Omental fat pad (tissue), 4 donors: Measurements from ENCODE around the gene POMT2. TPM values are rescaled to one million over a fixed set of nuclear protein-coding genes. Genes with fewer than 3 reads are reported as not detected.

Source experiments
- ATAC-seq: fragments of 150-250 bp; one replicate; pipeline ENCODE4 v1.9.1; 2016; ENCODE audit warnings: mild to moderate bottlenecking, moderate library complexity; ENCODE audit not compliant: low FRiP score
- DNase-seq: peaks from one replicate; pipeline ENCODE4 v3.0.0-alpha.2; 2019; ENCODE audit warnings: low spot score
- total RNA-seq, 4 donors: library from RNA; depleted of rRNA; stranded (reverse); fragments of >200 nt; gene quantifications; one replicate each; pipeline ENCODE4 v1.1.0, GENCODE V29; 2016
- TF ChIP-seq, protein P1 (sequence below), 3 donors: fragments of 450-650 bp; IDR thresholded peaks; one replicate each; pipeline ENCODE4 v1.5.1; 2016 to 2017; ENCODE audit warnings: antibody characterized with exemption in 3 of 3, mild to moderate bottlenecking in 3 of 3, moderate library complexity in 2 of 3

POMT2 gene
- total RNA-seq, 4 donors from 2014 or later, result 14.3 to 23.3 (median 18.8) TPM

DNA sequence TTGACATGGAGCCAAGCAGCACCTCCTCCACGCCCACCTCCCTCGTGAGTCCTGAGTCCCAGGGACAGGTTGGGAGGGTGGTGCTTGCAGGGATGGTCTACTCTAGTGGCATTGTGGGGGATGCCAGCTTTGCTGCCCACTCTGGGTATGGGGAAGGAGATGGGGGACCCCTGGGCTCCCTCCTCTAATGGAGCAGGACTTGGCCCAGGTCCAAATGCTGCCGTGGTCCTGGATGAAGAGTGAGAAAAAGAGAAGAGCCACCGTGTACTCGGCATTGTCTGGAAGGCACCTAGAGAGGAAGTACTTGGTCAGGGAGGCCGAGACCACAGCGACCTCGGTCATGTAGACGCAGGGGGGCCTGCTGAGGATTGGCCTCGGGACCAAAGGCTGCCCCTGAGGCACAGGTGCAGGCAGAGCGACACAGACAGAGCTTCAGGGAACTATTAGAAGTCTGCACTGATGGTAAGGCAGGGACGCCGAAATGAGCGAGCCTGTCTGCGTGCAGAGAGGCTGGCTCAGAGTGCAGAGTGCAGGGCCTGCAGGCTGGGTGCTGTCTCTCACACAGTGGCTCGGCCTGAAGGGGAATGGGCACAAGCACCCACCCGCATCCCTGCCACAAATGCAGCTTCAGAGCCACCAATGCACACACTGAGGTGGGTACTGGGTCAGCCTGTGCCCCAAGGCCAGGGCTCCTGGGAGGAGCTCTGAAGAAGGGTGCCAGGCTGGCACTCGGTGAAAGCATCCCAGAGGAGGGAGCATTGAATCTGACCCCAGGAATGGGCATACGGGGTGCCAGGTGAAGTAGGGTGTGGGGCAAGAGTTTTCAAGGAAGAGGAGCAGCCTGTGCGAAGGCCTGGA, 67.1 kb downstream of the POMT2 start:
- ATAC-seq (no peak), DNase-seq (no peak)
- TF ChIP-seq, protein P1, sequence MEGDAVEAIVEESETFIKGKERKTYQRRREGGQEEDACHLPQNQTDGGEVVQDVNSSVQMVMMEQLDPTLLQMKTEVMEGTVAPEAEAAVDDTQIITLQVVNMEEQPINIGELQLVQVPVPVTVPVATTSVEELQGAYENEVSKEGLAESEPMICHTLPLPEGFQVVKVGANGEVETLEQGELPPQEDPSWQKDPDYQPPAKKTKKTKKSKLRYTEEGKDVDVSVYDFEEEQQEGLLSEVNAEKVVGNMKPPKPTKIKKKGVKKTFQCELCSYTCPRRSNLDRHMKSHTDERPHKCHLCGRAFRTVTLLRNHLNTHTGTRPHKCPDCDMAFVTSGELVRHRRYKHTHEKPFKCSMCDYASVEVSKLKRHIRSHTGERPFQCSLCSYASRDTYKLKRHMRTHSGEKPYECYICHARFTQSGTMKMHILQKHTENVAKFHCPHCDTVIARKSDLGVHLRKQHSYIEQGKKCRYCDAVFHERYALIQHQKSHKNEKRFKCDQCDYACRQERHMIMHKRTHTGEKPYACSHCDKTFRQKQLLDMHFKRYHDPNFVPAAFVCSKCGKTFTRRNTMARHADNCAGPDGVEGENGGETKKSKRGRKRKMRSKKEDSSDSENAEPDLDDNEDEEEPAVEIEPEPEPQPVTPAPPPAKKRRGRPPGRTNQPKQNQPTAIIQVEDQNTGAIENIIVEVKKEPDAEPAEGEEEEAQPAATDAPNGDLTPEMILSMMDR (IDR thresholded peaks at IDR 0.05), result no peak

DNA sequence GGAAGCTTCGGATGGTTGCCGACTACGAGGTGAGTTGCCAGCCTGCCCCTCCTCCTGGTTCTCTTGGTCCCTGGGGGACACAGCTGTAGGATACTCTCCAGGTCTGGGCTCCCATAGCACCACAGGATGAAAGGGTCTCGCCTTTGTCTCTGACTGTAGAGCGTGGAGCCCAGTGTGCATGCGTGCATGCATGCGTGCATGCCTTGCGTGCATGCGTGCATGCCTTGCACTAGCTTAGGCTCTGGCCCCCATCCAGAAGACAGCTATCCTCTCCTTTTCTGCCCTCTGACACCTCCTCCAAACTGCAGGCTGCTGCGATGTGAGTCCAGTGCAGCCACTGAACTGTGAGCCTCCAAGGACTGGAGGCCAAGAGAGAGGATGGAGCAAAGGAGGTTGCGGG, 68.8 kb downstream of the POMT2 start:
- no peak for DNase-seq
- TF ChIP-seq, protein P1 (IDR thresholded peaks at IDR 0.05), result no peak
- ATAC-seq, result no peak

DNA sequence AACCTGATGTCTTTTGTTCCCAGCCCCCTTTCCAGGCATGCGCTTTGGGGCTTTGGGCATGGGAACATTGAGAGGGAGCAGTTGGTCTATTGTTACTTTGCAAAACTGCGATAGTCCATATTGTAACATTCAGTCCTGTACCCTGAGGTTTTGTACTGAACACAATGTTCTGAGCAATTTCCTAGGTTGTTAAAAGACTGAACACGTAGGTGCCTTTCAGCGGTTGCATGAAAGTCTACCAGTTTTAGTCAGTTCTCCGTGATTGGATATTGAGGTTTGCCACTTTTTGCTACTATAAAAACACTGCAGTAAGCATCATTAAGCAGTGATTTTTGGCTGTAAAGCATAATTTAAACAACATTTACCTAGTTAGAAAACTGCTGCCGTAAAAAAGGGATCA, 69.8 kb downstream of the POMT2 start:
- ATAC-seq, result no peak
- TF ChIP-seq, protein P1 (IDR thresholded peaks at IDR 0.05), result no peak
- DNase-seq, result no peak

DNA sequence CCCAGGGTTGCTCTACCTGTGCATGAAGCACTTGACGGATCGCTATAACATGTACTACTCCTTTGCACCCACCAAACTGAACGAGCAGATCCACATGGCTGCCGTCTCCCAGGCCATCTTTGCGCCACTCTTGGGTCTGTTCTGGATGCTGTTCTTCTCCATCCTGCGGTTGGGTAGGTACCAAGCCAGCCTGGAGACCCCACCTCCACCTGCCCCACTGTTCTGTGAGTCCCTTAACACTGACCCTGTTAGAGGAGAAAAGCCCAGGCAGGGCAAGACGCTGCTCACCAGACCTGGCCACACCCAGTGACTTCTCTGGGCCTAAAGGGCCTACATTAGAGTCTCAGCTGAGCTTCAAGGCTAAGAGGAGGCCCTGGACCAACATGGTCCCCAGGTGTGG, 71.4 kb downstream of the POMT2 start:
- TF ChIP-seq, protein P1 (IDR thresholded peaks at IDR 0.05), result no peak
- ATAC-seq (no peak), DNase-seq (no peak)

DNA sequence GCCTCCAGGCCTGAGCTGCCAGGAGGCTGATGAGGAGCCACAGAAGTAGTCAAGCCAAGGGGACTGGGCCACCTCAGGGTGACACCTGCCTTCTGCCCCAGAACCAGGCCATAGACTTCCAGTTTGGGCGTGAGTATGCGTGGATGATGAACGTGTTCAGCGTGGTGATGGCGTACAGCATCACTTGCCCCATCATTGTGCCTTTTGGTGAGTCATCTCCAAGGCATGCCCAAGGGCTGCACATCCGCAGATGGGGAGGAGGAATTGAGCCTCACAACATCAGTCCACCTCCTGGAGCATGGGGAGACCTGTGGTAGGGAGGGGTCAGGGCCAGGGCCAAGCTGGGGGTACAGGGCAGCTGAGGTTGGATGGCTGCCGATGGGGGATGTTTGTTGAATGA, 72.0 kb downstream of the POMT2 start:
- no peak for DNase-seq
- TF ChIP-seq, protein P1 (IDR thresholded peaks at IDR 0.05), result no peak
- no peak for ATAC-seq

DNA sequence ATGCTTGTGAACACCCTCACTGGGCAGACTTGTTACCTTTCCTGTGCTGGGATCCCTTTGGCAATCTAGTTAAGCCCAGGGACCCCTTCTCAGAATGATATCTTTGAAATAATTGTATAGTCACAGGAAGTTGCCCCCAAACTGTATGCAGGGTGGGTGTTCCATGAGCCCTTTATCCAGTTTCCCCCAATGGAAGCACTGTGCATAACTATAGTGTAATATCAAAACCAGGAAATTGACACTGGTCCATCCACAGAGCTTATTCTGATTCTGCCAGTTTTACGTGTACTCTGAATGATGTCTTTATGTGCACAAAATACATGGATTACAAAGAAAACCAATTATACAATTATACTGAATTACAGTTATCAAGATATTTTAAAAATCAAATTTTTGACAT, 73.9 kb downstream of the POMT2 start:
- TF ChIP-seq, protein P1 (IDR thresholded peaks at IDR 0.05), result no peak
- DNase-seq (no peak), ATAC-seq (no peak)

DNA sequence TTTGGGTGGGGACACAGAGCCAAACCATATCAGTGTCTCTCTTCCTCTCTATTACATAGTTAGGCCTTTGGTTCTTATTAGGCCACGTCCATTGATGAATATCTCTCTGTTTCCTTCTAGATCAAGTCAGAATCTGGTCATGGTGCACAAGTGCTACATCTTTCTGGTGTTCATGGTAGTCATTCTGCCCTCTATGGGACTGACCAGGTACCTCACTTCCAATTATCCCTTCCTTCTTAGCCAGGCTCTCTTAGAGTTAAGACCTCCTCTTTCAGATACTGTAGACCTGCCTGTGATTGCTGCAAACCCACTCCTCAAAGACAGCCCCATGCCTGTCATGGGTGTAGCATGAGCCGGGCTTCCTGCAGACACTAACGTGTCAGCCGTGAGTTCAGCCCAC, 74.9 kb downstream of the POMT2 start:
- DNase-seq, result no peak
- TF ChIP-seq, protein P1 (IDR thresholded peaks at IDR 0.05), result no peak
- no peak for ATAC-seq
